ENCODE data around the gene MYRF.

DNA sequence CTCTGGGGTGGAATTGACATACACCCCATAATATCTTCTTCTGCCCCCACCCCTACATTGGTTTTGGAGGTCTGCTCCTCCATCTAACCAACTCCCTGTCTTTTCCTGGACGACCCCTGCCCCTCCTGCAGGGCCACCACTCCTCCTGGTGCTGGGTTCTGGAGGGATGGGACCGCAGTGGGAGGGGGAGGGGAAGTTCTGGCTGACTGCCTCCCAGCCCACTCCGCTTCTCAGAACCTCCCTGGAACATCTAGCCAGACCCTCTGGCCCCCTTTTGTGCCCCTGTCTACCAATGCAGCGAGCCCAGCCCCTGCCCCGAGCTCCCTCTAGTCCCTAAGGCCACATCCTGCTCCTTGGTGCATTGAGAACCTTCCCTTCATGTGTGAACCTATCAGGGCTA is 1.2 kb downstream of the MYRF start:
- TF ChIP-seq POLR2A (IDR thresholded peaks at IDR 0.05; ENCODE audit: low read length) = no peak
- no peak for TF ChIP-seq GATA1 (IDR thresholded peaks at IDR 0.05; ENCODE audit: low read depth, low read length)

All from erythroblast (primary cell).